GM21786 (cell line): ENCODE measurements around the gene CXCL12.

ENCODE experiments used
- ATAC-seq: cut with Tn5 transposase; IDR thresholded peaks from one replicate; pipeline ENCODE4 v1.9.1; 2021; ENCODE audit not compliant: unreplicated experiment

Gene CXCL12

DNA sequence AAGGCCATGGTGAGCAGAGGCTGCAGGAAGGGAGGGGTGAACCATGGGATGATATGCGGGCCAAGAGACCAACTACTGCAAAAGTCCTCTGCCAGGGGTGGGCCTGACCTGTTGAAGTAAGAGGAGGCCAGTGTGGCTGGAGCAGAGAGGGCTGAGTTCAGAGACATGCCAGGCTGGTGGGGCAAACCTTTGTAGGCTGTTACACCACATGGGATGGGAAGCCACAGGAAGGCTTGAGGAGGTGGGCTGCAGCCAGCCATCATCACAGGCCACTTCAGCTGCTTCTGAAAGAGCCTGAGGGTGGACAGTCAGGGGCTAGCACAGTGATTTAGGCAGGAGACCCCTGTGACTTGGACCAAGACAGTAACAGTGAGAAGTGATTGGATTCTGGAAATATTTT, 20.3 kb downstream of the CXCL12 start:
- no peak for ATAC-seq

DNA sequence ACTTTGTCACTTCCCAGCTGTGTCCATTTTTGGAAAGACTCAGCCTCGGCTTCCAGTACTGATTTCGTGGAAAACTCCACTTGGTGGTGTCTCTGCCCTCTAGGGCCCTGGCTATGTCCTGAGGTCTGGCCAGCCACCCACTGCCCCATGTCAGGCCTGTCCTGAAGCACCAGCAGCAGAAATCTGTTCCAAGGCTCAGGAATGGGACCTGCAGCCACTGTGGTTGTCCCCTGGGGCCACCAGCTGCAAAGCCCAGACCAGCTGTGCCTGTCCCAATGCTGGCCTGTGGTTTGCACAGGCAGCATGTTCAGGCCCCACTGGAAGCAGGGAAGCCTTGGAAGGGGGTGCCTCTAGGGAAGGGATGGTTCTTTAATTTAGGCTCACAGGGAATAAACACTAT, 21.2 kb downstream of the CXCL12 start:
- no peak for ATAC-seq

DNA sequence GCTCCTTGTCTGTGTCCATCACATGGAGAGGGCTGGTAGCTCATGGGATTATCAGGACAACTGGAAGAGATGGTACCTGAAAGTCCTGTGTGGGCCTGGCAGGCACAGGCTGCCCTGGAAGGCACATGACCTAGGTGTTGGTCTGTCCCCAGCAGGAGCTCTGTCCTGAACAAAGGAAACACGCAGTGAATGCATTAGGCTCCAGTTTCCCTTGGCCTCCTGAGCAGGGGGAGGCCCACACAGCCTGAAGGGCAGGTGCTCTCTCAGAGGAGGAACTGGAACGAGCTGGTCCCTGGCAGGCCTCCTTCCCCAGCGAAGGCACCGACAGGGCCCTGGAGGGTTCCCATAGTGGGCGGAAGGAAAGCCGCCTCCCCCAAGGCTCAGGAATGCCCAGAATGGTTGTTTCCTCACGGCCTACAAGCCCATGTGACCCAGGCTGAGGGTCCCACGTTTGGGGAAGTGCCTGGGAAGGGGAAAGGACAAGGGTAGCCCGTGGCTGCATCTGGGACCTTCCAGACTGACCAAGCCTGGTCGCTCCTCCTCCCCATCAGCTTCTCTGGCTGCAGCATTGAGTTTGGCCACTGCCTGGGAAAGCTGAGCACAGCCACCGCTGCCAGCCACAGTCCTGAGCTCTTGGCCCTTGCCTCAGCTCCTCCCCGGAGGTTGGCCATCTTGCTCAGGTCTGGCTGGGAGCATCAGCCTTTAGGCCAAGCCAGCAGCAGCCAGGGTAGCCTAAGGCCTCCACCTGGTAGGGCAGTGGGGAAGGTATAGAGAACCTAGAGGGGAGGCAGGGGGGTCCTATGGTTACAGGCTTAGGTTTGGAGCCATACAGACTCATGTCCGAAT, 21.8 kb downstream of the CXCL12 start:
- no peak for ATAC-seq

DNA sequence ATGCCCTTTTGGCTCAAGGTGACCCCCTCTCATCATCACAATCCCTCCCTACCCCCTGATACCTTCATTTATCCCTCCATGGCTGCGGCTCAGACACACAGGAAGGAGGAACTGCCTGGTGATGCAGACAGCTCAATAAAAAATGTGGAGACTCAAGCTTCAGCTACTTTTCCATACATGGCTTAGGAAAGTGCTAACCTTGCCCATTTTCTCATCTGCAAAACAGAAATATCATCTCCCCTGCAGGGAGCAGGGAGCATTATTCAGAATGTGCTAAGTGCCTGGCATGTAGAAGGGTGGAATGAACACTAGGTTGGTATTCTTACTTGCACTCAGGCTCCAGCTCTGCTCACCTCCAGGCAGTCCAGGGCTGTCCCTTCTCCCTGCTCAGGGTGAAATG, 23.8 kb downstream of the CXCL12 start:
- no peak for ATAC-seq

DNA sequence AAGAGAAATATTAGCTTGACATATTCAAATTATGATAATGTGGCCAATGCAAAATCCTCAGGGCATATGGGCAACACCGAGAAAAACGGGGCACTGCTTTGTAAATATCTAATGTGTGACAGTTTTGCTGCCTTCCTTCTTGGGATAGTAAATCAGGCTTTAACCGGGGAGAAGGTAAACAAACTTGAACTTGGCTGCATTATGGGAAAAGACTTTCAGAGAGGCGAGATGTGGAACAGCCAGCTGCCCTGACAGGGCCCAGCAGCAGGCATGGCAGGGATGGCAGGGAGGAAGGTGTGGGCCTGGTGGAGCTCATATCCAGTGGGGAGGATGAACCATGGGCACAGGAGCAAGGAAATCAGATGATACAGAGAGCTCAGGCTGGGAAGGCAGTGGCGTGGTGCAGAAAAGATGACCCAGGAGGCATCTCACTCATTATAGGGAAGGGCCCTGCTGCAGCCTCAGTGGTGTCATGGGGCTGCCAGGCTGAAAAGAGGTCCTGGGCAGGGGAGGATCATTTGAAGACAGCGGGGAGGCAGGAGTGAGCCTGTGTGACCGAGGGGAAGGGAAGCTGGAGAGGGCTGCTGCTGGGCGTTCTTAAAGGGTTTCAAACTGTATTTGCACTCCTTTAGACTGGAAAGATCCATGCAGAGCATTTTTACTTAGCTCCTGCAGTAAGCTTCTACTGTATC, 26.7 kb downstream of the CXCL12 start:
- no peak for ATAC-seq

DNA sequence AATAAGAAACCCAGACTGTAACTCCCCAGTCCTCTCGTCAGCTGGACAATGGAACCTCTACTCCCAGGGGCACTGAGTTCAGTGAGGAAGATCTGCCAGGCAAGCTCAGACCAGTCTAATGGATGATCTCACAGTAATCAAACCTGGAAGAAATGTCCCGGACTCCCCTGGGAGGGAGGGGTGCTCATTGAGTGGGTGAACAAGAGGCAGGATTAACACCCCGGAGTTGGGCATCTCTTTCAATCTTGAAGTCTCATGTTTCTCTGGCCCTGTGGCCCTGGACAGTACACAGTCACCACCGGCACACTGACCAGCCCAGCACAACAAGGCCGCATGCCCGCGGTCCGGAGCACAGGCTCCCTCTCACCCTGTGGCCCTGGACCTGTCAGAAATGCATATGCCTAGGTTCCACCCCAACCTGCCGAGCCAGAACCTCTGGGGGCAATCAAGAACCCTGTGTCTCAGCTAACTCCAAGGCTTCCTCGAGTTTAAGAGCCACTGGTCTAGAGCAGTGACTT, 27.8 kb downstream of the CXCL12 start:
- ATAC-seq: no peak

DNA sequence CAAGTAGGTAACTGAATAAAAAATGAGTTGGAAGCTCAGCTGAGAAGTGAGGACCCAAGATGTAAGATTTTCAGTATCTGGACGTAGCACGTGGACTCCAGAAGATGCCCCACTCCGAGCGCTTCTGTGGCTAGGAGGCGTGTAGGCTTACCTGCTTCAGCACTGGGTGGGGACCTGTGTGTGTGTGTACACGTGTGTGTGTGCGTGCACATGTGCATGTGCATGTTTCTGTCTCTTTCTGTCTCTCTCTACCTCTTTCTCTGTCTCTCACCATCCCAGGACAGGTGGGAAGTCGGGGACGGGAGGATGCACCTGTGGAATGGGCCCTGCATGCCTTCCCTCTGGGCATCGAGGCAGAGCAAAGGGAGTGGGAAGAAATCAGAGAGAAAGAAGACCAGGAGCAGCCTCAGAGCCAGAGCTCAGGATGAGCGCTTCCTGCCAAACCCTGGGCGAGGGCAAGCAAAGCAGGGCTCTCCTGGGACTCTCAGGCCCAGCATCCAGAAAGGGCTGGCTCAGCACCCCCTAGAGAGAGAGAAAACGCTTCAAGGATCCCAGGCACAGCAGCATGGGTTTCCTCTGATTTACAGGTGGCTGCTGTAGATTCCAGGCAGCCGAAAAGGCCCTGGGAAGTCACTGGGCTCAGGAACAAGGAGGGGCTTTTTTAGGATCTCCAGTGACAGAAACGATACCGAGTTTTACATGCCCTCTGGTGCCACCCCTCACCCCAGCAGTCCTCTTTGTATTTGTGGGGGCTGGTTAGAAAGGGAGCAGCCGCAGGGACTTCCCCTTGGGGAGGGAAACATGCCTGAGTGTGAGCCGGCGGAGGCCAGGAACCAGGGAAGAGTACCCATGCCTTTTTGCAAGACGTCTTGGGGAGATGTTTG, 28.5 kb downstream of the CXCL12 start:
- ATAC-seq: no peak

DNA sequence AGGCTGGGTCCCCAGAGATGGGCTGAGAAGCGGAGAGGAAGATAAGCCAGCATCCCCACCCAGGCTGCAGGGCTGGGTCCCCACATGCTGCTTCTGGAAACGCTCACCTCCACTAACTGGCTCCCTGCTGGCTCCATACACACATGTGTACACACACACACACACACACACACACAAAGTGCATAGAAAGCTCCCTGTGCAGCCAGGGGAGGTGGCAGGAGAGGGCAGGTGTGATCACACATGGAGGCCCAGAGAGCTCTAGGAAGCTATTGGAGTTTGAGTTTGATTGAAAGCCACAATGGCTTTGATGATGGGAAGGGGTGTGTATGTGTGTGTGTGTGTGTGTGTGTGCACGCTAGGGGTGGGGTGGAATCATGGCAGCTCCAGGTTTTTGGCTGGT, 29.3 kb downstream of the CXCL12 start:
- ATAC-seq: no peak

DNA sequence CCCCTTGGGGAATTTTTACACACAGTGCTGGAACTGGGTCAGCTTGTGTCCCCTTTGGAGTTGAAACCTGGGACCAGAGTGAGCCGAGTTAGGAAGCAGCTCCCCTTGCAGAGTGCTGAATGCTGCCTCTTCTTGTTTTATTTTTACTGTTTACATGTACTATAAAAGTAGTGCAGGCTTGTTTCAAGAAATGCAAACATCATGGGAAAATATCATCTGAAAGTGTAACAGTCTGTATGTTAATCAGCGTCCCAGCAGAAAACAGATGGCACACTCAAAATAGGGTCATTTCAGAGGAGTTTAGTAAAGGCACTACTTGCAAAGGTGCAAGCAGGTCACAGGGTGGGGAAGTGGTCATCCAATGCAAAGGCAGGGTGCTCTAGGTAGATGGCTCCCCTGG, 30.1 kb downstream of the CXCL12 start:
- no peak for ATAC-seq

DNA sequence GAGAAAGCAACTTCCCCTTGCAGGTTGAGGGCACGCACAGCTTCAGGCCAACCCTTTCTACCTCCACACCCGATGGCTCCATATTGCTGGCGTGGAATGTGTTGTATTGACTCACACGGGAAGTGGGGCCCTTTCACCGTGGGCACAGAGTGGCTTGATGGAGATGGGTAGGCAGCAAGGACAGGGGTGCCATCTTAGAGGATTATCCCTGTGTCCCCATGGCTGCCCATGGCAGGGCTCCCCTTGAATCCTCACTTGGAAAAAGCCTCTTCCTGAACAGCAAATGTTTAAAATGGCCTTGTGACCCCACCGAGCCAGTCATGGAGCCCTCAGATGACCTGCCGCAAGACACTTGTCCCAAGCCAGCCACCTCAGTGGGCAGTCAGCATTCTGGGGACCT, 31.2 kb downstream of the CXCL12 start:
- ATAC-seq: no peak

DNA sequence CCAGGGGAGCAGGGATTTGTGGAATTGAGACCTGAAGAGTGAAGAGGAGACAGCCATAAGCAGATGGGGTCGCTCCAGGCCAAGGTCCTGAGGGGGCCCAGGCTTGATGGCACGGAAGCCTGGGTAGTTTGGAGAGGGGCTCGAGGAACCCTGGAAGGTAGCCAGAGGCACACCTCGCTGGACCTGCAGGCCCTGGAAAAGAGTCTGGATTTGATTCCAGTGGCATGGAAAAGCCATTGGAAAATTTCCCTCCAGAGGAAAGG, 31.8 kb downstream of the CXCL12 start:
- no peak for ATAC-seq

DNA sequence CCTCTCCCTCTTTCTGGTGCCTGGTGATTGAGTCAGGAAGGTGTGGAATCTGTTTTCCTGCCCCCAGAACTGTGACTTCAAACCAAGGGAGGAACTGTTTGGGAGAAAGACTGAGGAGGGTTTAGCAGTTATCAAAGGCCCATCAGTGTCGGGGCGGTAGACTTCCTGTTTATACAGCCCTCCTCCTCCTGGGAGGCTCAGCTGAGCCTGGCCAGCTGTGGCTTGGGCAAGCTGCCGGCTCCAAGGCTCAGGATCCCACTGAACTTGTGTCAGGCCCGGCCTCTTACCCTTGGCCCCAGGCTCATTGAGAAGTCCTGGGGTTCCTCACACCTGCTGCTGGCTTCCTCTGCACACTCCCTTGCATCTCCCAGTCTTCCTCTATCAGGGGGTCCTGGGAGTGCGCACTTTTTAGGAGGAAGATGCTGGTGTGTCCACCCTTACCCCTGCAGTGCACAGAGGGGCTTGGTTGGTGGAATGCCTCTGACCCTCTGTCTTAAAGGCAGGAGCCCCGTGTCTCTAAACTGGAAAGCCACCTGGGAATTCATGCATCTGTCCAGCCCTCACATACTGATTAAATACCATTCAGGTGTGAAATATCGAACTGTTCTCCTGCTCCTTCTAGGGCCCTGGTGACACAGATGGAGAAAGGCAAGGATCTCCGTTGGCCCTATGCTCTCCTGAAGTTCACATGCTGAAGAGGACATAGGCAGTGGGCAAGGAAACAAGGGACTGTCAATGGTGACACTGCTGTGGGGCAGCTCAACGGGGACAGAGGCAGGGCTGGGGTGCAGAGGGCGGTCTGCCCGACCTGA, 32.4 kb downstream of the CXCL12 start:
- ATAC-seq: no peak

DNA sequence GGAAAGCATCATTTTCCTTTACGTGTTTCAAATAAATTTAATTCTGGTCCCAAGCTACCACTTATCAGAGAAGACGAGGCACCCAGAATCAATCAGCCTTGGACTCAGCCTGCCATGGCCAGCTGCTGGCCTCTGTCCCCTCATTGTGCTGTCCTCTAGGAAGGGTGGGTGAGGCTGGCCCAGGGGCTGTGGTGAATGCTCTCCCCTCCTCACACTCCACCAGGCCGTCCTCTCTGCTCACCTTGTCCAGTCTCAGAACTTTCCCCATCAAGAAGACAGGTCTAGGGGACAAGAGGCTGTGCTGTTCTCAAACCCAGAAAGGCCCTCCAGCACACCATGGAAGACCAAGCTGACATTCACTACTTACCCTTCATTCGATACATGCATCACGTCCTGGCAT, 36.4 kb downstream of the CXCL12 start:
- no peak for ATAC-seq

DNA sequence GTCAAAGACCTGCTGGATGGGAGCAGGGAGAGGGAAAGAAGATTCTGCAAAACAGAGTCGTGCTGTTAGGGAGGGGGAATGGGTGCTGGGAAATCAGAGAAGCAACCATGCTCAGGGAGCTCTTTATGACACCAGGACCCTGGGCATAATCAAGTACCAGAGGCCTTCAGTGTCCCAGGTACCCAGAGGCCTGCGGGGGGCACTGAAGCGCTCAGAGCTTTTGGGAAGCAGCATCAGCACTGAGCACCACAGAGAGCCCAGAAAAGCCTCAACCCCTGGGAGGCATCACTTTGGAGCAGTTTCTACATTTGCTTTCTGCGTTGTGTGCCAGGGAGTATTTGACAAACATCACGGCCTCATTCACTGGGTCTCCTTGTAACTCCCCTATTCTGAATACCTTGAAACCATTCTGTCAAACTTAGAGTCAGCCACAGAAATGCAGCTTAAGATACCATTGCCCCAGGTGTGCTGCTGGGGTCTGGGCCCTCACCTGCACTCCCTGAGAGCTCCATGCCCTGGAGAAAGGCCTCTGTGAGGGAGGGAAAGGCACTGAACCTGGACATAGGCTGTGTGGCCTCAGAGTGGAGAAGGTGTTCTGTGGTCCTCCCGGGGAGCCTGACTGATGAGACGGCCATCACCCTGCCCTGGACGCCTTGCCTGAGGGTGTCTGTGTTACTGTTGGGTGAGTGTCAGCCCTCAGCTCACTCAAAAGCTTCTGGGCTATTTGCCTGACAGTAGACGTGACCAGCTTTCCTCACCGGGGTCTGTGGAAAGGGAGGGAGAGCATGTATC, 37.1 kb downstream of the CXCL12 start:
- ATAC-seq: no peak

DNA sequence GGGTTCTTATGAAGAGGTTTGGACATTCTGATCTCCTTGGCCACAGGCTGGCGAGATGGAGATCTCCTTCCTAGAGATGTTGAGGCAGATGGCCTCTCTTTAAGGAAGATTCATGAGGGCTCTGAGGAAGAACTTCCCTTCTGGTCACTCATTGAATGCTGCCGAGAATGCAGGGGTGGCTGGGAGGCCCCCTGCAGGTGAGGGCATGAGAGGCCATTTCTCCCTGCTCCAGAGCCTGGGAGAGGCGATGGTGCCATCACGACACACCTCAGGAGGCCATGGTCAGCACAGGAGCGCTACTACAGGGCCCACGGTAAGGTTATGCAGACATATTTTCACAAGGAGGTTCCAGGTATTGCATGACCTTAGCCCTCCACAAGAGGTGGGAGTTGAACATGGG, 40.2 kb downstream of the CXCL12 start:
- no peak for ATAC-seq

DNA sequence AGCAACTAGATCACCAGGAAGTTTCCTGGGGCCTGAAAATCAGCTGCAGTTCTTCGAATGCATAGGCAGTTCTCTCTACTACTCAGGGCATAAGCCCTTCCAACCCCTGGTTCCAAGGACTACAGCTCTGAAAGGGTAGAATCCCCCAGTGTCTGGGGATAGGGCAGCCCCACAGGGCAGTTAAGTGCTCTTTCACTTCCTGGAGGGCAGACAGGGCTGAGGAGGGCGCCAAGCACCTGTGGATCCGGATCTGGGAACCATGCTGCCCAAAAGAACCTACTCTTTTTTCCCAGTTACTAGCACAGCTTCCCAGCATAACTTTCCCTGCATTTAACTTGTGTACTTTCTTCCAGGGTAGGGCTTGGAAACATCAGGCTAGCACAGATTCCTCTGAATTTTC, 41.1 kb downstream of the CXCL12 start:
- no peak for ATAC-seq

DNA sequence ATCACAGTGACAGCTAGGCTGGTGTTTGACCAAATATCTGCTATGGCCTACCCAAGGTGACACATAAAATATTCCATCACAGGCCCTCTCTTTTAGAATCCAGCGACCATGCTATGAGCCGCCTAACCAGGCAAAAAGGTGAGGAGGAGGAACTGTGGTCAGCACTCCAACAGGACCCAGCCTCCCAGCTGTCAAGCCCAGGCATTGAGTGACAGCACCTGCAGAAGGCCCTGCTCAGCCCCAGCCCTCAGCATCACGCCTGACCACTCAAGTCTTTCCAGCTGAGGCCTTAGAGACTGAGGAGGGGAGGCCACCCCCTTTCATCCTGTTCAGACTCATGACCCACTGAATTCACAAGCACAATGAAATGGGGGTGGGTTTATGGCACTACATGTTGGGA, 43.0 kb downstream of the CXCL12 start:
- ATAC-seq: no peak

DNA sequence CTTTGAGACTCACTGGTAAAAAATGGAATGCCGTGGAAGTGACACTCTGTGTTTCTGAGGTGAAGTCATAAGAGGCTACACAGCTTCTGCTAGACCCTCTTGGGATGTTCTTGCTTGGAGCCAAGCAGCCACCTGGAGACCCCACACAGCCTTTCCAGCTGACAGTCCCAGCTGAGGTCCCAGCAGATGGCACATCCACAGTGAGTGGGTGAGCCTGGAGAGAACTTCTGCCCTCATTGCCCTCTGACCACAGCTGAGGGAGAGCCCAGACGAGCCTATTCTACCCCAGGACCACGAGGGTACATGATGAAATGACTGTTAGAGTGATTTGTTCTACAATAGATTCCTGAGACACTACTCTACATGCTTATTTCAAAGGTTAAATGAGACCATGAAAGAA, 44.3 kb downstream of the CXCL12 start:
- no peak for ATAC-seq

DNA sequence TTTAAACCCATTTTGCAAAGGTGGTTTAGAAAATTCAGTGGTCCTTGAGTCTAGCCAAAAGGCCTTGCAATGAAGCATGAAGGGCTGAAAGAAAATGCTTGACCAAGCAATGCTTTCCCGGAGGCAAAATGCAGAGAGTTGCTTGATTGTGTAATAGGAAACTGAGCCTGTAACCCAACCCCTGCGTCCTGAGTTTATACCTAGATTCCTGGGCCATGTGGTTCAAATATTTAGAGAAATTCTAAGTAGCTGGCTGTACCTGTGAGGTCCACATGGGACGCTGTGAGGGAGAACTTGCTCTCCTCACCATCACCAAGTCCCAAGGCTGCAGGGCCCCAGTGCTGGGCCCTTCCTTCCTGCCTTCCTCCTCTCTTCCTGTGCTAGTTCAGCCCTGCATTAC, 45.7 kb downstream of the CXCL12 start:
- ATAC-seq: no peak

DNA sequence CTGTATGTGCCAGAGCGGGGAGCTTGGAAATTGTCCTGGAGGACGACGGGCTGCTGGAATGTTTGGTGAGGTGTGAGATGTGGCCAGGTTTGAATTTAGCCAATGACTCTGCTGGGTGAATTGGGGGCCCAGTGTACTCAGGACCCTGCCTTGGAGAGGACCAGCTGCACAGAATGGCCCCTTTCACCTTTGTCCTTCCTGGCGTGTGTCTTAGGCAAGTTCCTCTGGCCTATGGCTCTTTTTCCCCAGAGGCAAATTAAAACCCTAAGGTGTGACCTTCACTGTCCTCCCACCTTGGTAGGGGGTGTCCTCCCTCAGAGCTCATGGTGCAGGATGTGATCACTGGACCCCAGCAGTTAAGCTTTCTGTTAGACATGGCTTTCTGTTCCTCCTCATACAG, 47.8 kb downstream of the CXCL12 start:
- no peak for ATAC-seq
